GM04503 (cell line): ENCODE measurements around the gene NR2F2.

Experiments
- DNase-seq: peaks from one replicate; pipeline ENCODE4 v3.0.0-alpha.2; 2012; ENCODE audit warnings: low read depth

Gene NR2F2

DNA sequence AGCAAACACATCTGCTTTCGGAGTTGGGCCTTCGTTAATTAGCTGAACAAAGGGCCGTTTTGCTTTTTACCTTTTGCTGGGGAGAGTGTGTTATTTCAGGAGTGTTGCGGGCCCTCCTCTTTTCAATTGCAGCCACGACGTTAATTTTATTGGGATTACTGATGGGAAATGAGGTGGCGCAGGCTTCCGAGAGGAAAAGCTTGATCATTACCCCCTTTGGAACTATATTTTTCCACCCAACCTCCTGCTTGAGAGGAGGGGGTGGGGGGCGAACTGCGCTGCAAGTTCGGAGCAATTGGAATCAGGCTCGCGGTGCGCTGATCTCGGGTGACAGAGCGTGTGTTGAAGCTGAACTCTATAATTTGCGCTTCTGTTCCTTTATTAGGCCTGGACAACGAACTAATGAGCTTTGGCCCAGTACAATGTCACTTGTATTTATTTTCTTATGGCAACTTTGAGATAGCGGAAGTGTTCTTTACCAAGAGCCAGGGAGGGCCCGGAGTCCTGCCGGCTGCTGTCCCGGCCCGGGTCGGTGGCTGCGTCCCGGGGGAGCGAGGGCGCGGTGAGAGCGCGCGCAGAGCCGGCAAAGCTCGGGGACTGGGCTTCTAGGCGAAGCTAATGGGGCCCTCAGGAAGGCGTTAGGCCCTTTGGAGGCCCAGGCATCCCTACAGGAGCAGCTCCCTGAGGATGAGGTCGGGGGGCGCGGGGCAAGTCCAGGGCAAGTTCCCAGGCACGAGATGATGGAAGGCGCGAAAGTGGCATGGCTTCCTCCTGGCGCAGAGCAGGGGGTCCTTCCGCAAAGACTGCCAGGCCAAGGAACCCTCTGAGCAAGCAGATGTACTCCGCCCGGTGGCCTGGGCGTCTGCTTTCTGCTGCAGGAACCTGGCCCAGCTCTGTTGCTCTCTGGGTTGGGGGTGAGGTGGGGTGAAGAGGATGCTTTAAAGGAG, 12.9 kb downstream of the NR2F2 start:
- no peak for DNase-seq

DNA sequence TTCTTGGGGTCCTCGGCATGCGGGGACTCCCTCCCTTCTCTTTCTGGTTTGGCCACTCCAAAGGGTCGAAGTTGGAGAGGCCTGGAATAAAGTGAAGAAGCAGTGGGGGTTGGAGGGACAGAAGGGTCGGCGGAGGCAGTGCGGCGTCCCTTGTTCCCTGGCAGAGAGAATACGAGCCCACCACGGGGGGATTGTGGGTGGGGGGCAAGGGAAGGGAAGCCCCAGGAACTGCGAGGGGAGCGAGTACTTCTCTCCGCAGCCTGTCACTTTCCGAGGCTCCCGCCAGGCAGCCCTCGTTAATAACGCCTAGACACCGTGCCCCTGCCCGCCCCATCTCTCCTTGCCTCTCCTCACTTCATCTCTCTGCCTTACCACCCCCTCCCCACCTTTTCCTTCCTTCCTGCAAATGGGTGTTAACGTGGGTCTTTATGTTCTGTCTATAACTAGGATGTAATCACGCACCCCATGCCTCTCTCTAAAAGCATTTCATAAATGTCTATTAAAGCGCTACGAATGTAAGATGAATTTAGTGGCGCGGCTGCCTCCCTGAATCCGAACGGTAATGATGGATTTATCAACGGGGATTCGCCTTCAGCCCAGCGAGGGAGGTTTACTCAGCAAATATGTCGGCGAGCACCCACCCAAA, 13.7 kb downstream of the NR2F2 start:
- no peak for DNase-seq

GRCh38 chr15:96344706-96345559, 14.4 kb downstream of the NR2F2 start:
- DNase-seq, result no peak

GRCh38 chr15:96345560-96346399, 15.3 kb downstream of the NR2F2 start:
- DNase-seq, result no peak

DNA sequence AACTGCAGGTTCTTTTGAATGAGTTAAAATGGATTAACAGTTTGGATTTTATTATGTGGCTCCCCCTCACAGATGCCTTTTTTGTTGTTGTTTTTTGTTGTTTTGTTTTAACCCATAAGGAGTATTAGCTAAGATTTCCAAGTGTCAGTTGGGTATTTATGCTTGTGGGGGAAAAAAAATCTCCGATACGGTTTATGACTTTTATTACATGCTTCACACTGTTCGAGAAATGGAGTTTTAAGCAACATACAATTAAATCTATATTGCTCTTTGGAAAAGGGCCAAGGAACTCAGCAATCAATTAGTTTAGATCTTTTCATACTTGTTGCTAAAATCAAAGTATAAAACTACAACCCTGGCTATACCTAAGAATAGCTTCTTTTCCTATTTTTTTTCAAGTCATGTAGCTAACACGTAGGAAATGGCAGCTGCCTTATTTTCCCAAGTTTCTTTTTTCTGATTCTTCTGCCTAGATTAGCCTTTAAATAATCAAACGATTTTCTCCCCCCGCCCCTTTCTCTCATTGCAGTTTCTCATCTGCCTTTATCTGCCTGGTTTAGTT, 16.0 kb downstream of the NR2F2 start:
- DNase-seq, result no peak

DNA sequence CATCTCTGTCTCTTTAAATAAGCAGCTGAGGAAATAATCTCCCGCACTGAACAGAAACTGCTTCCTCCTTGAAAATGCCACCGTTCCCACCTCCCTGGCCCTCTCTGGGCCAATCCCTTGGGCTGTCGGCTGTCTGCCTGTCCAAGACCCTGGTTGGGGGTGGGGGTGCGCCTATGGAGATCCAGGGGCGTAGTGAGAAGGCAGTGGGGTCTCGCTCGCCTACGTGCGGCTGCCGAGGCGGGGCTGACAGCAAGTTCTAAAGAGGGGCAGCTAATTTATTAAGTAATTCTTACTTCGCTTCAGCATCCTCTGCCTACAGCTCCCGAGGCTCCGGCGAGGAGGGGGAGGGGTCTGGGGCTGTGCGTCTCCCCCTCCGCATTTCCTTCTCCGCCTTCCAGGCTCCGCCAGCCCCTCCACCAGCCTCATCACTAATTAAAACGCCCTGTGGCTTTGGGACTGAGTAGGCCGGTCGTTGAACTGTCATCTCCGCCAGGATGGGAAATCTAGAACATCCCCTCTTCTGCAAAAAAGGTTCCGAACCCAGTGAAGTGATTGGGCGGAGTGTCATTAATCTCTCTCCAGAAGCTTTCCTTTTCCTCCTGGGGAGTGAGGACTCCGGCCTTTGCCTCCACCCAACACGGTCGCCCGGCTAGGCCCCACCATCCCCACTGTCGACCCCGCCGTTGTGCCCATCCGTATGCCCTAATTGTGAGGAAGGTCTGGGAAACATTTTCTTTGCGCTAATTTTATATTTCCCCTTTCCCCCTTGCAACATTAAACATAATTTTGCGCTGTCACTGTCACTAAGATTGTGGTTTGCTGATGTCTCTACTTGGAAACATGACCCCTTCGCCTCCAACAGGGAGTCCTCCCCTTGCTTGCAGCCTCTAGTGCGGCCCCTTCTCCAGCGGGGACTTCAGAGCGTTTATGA, 16.9 kb downstream of the NR2F2 start:
- no peak for DNase-seq

- DNase-seq, result no peak
These were observed 17.9 kb downstream of the NR2F2 start for GRCh38 chr15:96348112-96349027.

DNA sequence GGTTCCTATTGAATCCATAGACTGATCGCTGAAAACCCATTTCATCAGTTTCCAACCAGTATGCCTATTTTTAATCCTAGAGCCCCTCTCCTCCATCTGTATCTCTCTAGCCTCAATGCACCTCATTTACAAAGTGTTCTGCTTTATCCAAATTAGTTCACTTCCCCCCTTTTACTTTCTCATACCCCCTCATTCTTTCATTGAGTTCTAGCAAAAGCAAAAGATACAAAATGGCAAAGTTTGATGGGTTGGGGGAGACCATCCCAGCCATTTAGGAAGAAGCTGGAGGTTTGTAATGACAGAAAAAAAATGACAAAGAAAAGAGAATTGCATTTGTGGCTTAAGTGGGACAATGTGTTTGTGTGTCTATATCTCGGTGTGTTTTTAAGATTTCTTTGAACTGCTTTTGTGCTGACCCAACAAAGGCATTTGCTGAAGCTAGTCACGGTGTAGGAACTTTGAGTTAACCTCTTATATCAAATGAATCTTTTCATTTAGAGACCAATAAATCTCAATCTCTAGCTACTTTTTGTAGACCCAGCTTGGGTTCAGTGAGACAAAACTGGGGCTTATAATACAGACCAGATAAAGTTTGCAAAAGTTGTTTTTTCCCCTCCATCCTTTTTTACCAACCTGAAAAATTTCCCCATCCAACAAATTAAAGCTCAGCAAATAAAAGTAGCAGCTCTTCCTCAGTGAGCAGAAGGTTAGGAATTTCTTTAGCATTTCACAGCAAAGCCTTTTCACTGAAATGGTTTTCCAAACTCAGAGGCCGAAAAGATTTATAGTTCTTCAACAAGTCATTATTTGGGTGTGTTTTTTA, 18.7 kb downstream of the NR2F2 start:
- DNase-seq, result no peak

DNA sequence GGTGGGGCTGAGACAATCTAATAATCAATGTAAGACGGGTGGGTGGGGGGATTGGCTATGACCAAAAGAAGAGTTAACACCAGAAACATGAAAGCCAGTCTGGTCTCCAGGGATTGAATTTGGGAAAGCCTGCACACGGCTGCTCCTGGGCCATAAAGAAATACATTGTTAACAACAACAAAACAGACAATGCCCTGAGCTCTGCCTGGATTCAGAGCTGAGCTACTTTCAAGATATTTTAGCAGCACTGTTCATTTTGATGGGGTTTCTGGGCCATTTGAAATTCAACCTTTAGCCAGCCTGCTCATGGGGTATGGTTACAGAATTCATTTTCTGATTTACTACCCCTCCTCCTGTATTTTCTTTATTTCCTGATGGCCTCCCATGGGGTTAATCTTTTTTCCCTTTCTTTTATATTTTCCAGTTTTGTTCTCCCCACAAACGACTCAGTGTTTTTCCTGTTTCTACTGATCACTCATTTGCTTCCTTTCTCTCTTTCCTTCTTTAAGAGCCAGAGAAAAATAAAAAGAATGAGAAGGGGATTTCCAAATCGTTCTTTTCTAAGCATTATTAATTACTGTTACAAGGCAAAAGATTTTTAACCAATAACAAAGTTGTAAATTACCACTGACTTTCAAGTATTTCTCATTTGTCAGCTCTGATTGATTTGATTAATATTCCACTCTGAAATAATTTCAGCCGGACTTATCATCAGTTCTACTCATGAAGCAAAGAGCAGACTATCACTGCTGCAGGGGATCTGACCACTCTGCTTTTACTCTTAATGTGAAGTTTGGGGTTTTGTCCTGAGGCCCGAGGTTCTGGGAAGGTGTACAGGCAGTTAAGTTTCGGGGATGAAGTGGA, 19.6 kb downstream of the NR2F2 start:
- DNase-seq, result no peak

GRCh38 chr15:96350934-96351724, 20.6 kb downstream of the NR2F2 start:
- no peak for DNase-seq

- DNase-seq, result no peak
These were observed 21.5 kb downstream of the NR2F2 start for GRCh38 chr15:96351761-96352603.

DNA sequence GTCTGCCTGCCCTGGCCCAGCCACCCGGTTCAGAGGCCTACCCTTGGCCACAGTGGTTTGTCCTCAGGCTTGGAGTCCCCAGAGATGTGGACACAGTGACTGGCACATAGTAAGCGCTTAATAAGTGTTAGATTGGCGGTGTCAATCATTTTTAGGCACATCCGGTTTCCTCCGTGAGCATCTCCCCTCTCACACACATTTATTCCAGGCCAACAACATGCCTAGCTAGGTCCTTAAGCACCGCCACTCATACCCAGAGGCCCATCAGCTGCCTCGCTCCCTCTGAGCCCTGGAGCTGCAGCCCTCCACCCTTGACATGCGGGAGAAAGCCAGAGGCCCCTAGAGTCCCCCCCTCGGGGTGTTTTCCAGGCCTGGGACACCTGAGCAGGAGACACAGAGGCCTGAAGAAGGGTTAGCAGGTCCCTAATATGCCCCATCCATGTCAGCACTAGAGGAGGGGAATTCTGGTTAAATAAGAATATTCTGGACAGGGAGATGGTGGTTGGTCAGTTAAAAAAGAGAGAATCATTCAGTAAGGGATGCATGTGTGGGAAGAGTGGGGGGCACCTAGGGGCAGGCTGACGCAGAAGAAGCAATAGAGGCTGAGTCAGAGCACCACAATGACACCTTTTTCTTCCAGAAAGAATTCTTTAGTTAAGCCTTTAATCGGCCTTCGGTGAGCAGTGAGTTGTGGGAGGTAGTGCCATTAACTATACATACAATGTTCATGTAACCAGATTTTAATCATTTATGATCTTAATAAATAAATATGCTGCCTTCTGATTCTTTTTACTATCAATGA, 22.3 kb downstream of the NR2F2 start:
- no peak for DNase-seq

- DNase-seq, result no peak
These were observed 23.0 kb downstream of the NR2F2 start for GRCh38 chr15:96353416-96353929.
